NB4 (cell line): ENCODE results near the gene DIS3L2.

ENCODE experiments used
- DNase-seq: peaks from one replicate; pipeline ENCODE4 v3.0.0; 2010; ENCODE audit warnings: low read depth
- H3K4me3 ChIP-seq: one replicate; pipeline ENCODE4 v1.5.1; 2011; ENCODE audit warnings: mild to moderate bottlenecking, low read depth, low read length, moderate library complexity
- CTCF ChIP-seq: IDR thresholded peaks from one replicate; pipeline ENCODE4 v1.5.1; 2012; ENCODE audit warnings: low read depth, low read length
- MAX ChIP-seq: IDR thresholded peaks from 2 replicates; pipeline ENCODE4 v1.6.1; 2011; ENCODE audit warnings: low read depth, low read length
- MYC ChIP-seq: IDR thresholded peaks from 2 replicates; pipeline ENCODE4 v1.6.1; 2011; ENCODE audit warnings: low read depth, low read length
- POLR2A ChIP-seq: IDR thresholded peaks from 2 replicates; pipeline ENCODE4 v1.6.1; 2011; ENCODE audit warnings: mild to moderate bottlenecking; ENCODE audit not compliant: insufficient read length; ENCODE audit errors: extremely low read depth

DIS3L2 gene

GRCh38 chr2:232203166-232203891 is 241.8 kb downstream of the DIS3L2 start:
- no peak for DNase-seq
- no peak for TF ChIP-seq MAX
- TF ChIP-seq CTCF, result no peak
- no peak for TF ChIP-seq POLR2A
- no peak for TF ChIP-seq MYC

GRCh38 chr2:232203936-232204335 is 242.4 kb downstream of the DIS3L2 start:
- no peak for DNase-seq
- H3K4me3 ChIP-seq, result no peak overlapping the region
- TF ChIP-seq MYC (no peak), CTCF (no peak), POLR2A (no peak), MAX (no peak)

More at GRCh38 chr2:232203166-232203891, 241.8 kb downstream of the DIS3L2 start:
- no peak overlapping the region for H3K4me3 ChIP-seq

- TF ChIP-seq POLR2A, result no peak
- TF ChIP-seq CTCF, result no peak
- TF ChIP-seq MYC, result no peak
- TF ChIP-seq MAX, result no peak
- no peak for DNase-seq
These were observed 243.0 kb downstream of the DIS3L2 start for GRCh38 chr2:232204457-232204931.

GRCh38 chr2:232207174-232207573 is 245.7 kb downstream of the DIS3L2 start:
- TF ChIP-seq MYC (no peak), POLR2A (no peak), CTCF (no peak), MAX (no peak)
- H3K4me3 ChIP-seq, result no peak overlapping the region
- DNase-seq, result no peak

More at GRCh38 chr2:232204457-232204931, 243.0 kb downstream of the DIS3L2 start:
- no peak overlapping the region for H3K4me3 ChIP-seq

- no peak overlapping the region for H3K4me3 ChIP-seq
- TF ChIP-seq POLR2A (no peak), MAX (no peak), CTCF (no peak), MYC (no peak)
- no peak for DNase-seq
These were observed 248.8 kb downstream of the DIS3L2 start for GRCh38 chr2:232210306-232210705.
